Measurements from ENCODE around the gene CEP295NL.
"Not testable (repeated sequence)": the region's sequence is repeated elsewhere in the genome, so short reads cannot be mapped to it uniquely, and the experiment has no call there.

DNA sequence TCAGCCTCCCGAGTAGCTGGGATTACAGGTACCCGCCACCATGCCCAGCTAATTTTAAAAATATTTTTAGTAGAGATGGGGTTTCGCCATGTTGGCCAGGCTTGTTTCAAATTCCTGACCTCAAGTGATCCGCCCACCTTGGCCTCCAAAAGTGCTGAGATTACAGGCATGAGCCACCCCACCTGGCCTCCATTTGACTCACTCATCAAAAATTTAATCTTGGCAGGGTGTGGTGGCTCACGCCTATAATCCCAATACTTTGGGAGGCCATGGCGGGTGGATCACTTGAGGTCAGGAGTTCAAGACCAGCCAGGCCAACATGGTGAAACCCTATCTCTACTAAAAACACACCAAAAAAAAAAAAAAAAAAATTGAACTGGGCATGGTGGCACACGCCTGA lies 8.5 kb upstream of the CEP295NL start:
- TF ChIP-seq, protein P1, sequence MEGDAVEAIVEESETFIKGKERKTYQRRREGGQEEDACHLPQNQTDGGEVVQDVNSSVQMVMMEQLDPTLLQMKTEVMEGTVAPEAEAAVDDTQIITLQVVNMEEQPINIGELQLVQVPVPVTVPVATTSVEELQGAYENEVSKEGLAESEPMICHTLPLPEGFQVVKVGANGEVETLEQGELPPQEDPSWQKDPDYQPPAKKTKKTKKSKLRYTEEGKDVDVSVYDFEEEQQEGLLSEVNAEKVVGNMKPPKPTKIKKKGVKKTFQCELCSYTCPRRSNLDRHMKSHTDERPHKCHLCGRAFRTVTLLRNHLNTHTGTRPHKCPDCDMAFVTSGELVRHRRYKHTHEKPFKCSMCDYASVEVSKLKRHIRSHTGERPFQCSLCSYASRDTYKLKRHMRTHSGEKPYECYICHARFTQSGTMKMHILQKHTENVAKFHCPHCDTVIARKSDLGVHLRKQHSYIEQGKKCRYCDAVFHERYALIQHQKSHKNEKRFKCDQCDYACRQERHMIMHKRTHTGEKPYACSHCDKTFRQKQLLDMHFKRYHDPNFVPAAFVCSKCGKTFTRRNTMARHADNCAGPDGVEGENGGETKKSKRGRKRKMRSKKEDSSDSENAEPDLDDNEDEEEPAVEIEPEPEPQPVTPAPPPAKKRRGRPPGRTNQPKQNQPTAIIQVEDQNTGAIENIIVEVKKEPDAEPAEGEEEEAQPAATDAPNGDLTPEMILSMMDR (IDR thresholded peaks at IDR 0.05) = not testable (repeated sequence)
- TF ChIP-seq POLR2AphosphoS5, EP300, POLR2A (IDR thresholded peaks at IDR 0.05): not testable (repeated sequence)

Measured in gastroesophageal sphincter (tissue), 3 donors.